GM19351 (cell line): ENCODE results near the gene LAMB1.

Experiments used
- ATAC-seq: cut with Tn5 transposase; IDR thresholded peaks from one replicate; pipeline ENCODE4 v1.9.1; 2021; ENCODE audit warnings: mild to moderate bottlenecking, moderate library complexity; ENCODE audit not compliant: unreplicated experiment

Gene LAMB1

DNA sequence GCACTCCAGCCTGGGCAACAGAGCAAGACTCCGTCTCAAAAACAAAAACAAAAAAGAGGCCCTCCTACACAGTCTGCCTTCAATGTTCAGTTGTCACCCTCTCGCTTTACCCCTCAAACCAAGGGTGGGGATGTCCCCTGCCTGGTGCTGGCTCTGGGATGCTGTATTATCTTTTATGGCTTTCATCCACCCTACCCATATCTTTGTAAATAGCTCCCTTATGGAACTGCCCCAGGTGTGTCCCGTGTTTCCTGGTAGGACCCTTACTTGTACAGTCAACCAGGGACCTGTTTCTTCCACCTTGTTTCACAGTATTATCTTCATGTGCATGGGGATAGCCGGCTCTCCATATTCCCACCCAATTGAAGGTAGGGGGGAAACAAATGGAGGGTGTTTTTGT lies 15.7 kb upstream of the LAMB1 start:
- no peak for ATAC-seq

DNA sequence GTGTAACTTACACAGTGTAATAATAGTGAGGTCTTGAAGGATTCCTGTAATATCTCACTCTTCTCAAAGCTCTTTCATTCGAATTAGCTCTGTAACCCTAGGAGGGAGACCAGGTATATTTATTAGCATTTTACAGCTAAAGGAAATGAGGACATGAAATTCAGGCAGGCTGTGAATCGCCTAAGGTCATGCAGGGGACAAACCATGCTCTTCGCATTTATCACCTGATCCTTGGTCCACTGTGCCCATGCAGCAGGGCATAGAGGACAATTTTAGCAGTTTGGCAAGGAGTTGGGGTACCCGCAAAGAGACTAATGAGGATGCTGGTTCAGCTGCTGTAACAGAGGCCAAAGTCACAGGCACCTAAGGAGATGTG lies 14.8 kb upstream of the LAMB1 start:
- ATAC-seq = no peak

DNA sequence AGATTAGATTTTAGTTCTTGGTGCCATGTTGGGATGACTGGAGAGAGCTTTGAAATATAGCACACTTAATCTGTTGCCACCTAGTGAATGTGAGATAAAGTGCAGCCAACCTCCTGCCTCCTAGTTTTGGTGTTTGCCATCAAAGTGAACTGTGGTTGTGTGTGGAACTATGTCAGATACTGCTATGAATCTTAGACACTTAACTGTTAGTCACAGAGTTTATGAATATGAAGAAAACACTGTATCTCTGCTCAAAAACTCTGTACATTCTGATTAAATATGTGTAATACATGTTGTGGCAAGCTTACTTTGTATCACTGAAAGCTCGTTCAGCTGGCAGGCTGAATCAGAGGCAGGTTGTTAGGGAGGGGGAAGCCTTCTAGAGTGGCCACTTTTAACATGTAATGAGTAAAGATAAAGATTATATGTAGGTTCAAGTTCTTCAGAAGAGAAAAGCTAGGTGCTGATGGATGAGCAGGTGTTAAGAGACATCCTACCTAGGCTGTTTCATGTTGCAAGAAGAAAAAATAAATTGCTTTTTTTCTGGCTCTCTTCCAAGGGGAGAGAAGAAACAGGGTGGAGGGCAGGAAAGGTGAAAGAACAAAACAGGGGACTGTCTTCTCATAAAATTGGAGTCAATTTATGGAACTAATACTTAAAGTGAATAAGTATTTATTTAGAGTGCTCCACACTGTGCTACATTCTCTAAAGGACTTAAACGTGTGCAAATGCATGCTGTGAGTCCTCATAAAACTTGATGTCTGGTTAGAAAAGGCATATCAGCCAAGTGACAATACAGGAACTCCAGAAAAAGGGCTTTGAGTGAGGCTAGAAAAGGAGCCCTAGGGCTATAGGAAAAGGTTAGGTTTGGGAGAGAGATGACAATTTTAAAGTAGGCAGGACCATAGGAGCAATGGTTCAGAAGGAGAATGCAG lies 14.1 kb upstream of the LAMB1 start:
- no peak for ATAC-seq

DNA sequence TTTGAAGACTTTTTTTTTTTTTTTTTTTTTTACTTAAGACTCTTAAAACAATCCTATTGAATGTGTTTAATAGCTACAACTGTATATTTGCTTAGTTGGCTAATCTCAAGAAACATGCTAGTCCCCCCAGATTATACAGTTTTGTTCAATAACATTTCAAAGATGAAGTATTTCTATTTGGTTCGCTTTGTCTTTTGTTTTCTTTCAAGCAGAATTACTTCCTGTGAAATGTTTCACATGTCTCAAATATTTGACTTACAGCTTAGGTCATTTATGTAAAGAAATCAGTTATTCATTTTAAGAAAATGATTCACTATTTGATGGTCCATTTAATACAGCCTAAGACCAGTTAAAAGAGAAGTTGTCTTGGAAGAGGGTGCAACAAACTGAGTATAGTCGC lies 12.8 kb upstream of the LAMB1 start:
- ATAC-seq = no peak

DNA sequence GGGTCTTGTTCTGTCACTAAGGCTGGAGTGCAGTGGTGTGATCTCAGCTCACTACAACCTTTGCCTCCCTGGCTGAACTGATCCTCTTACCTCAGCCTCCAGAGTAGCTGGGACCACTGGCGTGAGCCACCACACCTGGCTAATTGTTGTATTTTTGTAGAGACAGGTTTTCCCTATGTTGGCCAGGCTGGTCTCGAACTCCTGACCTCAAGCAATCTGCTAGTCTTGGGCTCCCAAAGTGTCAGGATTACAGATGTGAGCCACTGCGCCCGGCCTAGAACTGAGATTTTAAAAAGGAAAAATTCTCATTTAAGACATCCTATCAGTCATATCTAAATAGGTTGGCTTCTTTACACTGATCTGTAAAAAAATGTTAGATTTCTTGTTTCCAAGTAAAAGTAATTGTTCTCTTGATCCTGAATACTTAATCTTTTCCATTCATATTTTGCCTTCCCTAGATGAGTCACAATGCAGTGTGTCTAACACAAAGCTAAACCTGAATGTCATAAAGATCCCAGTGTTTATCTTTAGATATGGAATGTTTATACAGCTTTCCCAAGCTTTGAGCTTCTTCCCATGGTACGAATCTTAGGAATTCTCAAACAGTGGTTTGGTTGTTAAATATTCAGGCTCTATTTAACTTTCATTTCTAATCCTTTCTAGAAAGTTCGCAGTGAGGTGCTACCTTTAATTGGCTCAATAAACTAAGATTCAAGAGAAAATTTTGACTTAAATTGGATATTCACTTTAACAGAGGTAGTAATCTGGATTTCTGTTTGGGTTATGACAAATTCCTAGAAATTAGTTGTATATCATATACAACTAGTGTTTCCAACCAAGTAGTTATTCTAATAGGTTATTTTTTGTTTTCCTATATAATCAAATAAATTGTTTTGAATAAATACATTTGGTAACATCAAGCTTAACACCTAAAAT lies 12.1 kb upstream of the LAMB1 start:
- no peak for ATAC-seq

DNA sequence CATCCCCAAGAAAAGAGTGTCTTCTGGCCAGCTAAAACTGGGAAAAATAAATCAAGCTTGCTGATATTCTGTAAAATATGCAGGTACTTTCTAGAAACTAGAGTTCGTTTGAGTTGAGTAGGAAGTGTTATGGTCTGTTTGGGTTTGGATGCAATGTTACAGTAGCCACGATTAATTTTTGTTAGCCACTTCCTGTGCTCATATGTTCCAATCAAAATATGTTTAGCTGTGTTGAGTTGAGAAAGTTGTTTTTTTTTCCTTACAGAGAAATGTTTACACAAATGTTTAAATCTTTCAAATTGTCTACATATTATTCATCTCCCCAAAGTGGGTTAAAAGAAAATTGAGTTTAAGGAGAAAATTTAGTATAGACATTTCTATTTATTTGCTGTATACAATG lies 11.3 kb upstream of the LAMB1 start:
- ATAC-seq = no peak

DNA sequence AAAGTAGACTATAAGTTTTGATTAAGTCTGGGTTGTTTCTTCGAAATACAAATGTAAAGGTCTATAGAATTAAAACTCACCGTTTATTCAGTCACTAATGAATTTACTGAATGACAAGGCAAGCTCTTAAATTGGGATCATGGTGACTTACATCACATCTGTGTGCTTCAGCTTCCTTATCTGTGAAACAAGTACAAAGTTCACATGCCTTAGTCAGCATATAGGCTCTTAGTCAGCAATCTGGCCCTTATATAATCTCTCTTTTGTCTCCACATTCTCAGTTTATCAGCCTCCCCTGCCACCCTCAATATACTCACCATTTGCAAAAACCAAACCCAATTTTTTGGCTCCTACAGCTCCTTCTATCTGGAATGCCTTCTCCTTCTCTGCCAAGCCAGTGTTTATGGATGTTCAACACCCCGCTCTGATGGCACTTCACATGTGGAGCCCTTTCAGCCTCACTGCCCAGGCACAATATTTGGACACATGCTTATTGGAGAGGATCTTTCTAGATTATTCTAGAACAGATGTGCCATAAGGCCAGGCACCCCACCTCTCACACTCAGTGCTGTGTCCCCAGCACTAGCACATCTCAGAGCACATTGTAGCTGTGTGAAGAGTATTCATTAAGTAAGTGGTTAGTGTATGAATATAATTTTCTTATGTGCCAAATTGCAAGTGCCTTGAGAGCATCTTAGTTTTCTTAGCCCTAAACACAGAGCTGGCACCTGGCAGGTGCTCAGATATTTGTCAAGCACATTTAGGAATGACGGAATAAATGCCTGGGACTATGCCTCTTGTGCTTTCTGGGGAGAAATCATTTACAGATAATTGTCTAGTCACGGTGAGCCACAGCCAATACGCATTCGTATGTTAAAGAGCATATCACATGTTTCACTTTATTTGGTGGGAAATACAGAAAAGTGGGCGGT lies 9.8 kb upstream of the LAMB1 start:
- no peak for ATAC-seq

DNA sequence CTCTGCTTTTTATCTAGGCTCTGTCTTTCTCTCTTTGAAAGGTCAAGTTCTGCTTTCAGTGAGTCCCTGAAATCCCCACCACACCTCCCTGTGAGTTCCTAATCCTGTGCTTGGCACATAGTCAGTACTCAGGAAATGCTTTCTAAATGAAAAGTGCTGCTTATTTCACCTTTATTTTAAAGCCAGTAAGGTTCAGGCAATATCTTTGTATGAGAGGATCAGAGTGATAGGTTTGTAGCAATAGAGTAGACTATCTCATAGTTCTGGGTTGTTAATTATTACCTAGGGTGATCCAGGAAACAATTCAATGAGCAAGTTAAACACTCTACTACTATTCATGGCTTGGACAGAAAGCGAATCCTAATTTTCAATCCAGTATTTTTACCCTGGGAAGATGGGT lies 7.4 kb upstream of the LAMB1 start:
- no peak for ATAC-seq

DNA sequence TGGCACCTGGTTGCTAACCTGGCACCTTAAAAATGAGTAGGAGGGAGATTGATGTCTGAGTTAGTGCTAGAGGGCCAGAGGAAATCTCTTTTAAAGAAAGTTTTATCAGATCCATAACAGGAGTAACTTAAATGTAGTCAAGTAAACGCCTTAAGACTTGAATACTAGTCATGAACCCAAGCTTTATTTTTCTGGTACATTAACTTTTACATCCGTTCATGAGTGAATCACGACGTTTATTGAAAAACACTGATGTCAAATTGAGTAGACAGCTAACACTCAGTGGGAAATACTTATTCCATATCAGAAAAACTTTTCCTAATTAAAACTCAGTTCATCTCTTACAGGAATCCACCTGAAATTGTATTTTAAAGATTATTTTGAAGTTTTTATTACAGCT lies 6.9 kb upstream of the LAMB1 start:
- ATAC-seq = no peak

DNA sequence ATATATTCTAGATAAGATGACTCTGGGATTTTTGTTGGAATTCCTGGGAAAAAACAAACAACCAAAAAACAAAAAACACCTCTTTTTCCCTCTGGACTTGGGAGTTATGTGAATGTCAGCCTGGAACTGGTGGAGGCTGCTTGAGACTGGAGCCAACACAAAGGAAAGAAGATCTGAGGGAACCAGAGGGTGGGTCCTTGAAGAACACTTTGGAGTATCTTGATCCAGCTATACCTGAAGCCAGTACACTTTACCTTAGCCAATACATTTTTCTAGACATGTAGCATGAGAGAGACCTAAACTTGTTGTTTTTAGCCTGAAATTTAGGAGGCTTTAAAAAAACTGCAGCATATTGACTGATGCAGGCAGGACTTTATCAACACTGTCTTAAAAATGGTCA lies 5.9 kb upstream of the LAMB1 start:
- ATAC-seq = no peak

DNA sequence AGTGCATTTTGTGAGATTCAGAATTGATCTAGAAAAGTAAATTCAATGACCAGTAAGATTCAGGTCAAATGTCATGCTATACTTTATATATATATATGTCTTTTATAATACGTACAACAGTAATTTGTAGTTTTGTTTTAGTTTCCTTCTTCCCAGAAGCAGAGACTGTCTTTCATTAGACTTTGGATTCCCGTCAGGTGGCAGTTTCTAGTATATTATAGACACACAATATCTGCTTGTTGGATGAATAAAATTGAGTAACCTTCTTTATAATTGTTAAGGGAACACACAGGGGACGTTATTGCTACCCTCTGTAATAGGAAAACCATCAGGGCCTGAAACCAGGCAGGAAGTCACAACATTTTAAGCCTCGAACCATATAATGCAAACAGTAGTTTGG lies 5.3 kb upstream of the LAMB1 start:
- no peak for ATAC-seq

DNA sequence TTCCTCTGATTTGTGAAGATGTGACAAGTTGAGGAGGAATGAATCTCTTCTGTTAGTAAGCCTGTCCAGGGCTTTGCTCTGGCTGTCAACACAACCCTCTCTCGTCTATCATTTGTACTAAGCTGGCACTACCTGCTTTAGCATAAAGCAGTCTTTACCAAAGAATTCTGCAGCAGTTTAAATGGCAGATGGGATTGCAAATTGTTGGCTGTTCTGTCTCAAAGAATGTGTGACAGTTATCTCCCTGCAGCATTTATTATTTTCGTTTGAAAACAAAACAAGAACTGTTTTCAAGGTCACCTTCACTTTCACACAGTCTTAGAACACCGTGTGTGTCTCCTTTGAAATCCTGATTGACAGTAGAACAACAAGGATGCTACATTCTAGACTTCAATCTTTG lies 4.8 kb upstream of the LAMB1 start:
- no peak for ATAC-seq

DNA sequence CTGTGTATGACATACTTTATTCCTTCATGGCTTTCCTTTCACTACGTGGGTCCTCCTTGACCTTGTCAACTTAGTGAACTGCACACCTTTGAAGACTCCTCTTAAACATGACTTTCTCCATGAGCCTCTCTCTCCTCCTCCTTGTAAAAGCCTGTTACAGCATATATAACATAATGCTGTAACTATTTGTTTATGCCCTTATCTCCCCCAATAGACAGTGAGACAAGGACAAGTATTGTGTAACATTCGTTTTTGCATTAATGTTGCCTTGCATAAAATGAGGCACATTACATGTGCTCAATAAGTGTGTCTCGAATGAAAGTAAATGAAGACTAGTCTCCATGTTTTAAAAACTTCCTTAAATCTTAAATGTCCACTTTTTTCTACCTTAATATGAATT lies 4.3 kb upstream of the LAMB1 start:
- ATAC-seq = no peak

DNA sequence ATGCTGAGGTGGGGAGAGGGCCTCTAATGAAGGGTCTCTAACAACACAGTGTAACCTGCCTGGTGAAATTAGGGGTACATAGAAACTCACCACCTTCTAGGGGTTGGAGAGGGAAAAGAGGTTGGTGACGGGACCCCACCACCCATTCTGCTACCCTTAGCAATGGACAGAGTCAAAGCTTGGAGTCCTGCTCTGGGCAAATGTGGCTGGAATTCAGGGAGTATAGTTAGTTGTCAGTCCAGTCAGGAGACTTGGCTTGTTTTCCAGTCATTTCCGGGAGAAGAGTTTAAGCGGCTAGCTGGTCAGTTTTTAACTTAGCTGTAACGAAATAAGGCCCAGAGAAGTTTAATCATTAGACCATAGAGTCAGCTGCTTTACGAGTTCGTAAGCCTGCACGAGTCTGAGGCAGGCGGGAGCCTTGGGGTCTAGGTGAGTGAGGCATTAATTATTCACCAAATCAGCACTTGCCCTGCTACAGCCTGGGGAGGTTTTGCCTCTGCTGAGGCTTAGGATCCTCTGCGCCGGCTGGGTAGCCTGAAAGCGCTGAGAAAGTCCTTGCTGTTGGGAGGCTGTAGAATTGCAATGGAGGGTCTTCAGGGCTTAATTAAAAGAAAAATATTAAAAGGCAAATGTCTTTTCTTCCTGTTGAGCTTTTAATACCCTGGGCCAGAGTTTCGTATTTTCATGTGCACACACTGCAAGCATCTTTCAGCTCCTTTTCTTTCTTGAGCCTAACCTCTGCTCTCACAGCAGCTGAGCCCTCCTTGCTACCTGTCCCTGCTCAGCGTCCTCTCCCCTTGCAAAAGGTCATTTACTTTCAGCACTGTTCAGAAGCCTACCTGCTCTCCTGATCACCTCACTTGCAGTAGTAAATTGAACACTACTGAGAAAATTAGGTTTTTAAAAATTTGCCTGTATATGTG lies 1.5 kb upstream of the LAMB1 start:
- no peak for ATAC-seq

DNA sequence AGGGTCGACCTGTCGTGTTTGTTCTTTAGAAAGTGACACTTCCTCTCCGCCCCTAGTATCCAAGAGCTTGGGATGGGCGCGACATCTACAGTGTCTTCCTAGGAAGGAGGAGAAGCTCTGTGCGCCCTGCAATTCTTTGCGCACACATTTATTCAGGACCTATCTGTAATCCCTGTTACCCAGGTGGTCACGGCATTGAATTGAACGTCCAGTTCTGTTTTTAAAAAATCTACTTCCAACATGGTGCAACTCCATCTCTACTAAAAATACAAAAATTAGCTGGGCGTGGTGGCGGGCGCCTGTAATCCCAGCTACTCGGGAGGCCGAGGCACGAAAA lies 606 bp upstream of the LAMB1 start:
- no peak for ATAC-seq

DNA sequence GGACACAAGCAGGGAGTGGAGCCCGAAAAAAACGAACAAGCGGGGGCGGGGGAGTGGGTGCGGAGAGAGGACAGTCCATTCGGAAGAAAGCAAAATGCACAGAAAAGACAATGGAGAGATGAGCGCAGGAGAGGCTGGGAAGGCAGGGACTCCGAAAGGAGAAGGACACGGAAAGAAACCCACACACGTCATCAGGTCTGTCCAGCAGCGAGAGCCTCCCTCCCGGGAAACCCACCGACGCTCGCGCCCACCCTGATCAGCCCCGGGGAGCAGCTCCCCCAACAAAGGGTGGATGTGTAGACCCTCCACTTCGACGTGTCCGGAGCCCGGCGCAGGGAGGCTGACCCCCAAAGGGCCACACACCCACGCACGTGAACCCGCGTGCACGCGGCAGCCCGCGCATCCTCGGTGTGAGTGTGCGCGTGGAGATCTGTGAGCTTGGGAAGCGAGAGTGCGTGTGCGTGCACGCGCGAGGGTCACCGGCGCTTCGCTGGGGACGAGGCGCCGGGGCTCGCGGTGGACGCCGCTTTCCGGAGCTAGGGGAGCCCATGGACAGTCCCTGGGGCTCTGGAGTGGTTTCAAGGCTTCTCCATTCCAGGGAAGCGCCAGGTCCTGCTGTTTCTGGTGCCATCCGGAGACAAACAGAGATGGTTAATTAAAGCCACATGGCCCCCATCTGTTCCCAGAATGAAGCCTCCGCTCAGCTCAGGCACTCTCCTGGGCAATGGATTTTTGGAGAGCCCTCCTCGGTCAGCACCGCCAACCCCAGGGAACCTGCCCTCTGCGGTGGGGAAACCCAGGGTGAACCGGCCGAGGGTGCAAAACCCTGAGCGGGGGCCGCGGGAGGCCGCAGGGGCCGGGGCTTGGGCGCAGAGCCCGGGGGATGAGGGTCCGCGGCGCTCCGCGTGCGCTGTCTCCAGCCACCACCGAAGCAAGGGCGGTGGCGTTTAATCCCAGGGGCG lies 916 bp downstream of the LAMB1 start:
- no peak for ATAC-seq

DNA sequence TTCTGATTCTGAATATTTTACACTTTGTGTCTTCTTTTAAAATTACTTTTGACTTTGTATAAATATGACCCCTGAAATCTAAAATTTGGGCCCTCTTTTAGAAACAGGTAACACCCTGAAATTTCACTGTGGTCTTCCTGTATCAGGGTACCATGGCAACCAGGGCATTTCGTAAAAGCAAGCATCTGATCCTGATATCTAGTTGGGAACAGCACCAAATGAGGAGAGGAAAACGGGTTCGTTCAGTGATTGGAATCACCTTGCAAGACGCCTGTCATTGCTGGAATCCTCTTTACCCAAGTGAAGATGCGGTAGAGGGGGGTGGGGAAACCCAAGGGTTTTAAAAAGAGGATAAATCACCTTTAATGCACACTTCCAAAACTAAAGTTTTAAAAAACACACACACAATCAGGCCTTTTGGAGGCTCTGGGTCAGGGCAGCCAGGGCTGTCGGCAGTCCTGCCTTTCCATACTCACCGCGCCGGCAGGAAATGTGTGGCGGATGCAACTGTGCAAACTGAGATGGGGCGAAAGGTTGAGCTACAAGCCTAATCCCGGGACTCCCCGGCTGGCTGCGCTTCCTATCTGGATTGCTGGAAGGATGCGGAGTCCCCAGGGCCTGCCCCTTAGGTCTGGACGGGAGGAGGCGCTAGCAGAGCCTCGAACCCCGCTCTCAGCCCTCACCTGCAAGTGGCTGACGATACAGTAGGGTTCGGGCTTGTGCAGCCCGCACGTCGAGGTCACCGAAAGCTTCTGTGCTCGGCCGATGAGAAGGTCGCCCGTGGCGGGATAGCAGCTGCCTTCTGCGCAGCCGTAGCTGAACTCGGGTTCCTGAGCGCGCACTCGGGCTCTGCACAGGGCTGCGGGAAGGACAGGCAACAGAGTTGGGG lies 1.8 kb downstream of the LAMB1 start:
- no peak for ATAC-seq
